Sciatic nerve (tissue), 2 donors: ENCODE results near the gene SMPDL3A. TPM values are rescaled to one million over a fixed set of nuclear protein-coding genes. Genes with fewer than 3 reads are reported as not detected.
A peak's percentile ranks its signal among the peaks of the same experiment; 100 is the strongest.

ENCODE experiments used
- ATAC-seq: fragments of 200-7000 bp; cut with Tn5 transposase; one replicate; pipeline ENCODE4 v1.9.1; 2020; ENCODE audit warnings: mild to moderate bottlenecking, moderate library complexity
- DNase-seq: peaks from one replicate; pipeline ENCODE4 v3.0.0-alpha.2; 2020; ENCODE audit warnings: low spot score
- intact Hi-C: fragments of 100-400 bp; cut with DNase I; formaldehyde crosslinking; loops from one replicate; pipeline ENCODE4 v1.14.2; 2022
- total RNA-seq: library from RNA; stranded (reverse); fragmentation: NEBNext Ultra II Directional; extraction: Animal tissue kit (Norgen Biotek cat#: 25700); gene quantifications from one replicate; pipeline ENCODE4 v1.2.1, GENCODE V29; 2021
- donor health status: DM: no; HTN: no; CAD: no.
- donor health status: DM: no; HTN: no; CAD: no.

The SMPDL3A gene
- total RNA-seq, 1 donor from 2014 or later, result 9.3 TPM

- ATAC-seq, result no peak
- intact Hi-C loops, result no loop called here
These were observed 18.0 kb upstream of the SMPDL3A start for GRCh38 chr6:122770835-122771601.

GRCh38 chr6:122772724-122773415 lies 16.2 kb upstream of the SMPDL3A start:
- intact Hi-C loops, result no loop called here
- ATAC-seq (no peak), DNase-seq (no peak)

More at GRCh38 chr6:122770835-122771601, 18.0 kb upstream of the SMPDL3A start:
- DNase-seq, result no peak

GRCh38 chr6:122775975-122776374 lies 13.1 kb upstream of the SMPDL3A start:
- intact Hi-C loops, result no loop called here
- no peak for ATAC-seq
- no peak for DNase-seq

- ATAC-seq (no peak), DNase-seq (no peak)
- intact Hi-C loops, result no loop called here
These were observed 10.8 kb upstream of the SMPDL3A start for GRCh38 chr6:122778302-122778701.

- ATAC-seq (no peak), DNase-seq (no peak)
- intact Hi-C loops, result no loop called here
These were observed 9.9 kb upstream of the SMPDL3A start for GRCh38 chr6:122778985-122779661.

GRCh38 chr6:122779667-122780066 lies 9.4 kb upstream of the SMPDL3A start, which contains the start of gene FABP7:
TSS of gene FABP7 (plus strand) at chr6:122779716. CDS start at chr6:122779795, 79 bp downstream.
- intact Hi-C loops, result loop anchor here (5.0 kb wide), 1 partner anchor 347 kb away; no protein-coding TSS in a partner anchor
- DNase-seq (no peak), ATAC-seq (no peak)

- intact Hi-C loops, result loop anchor here (5.0 kb wide), 1 partner anchor 348 kb away; no protein-coding TSS in a partner anchor
- ATAC-seq (no peak), DNase-seq (no peak)
These were observed 8.9 kb upstream of the SMPDL3A start for GRCh38 chr6:122780114-122780513.

- no peak for DNase-seq
- intact Hi-C loops, result loop anchor here (5.0 kb wide), 1 partner anchor 349 kb away; no protein-coding TSS in a partner anchor
- no peak for ATAC-seq
These were observed 7.3 kb upstream of the SMPDL3A start for GRCh38 chr6:122781716-122782115.

- DNase-seq (no peak), ATAC-seq (no peak)
- intact Hi-C loops, result loop anchor here (5.0 kb wide), 1 partner anchor 351 kb away; no protein-coding TSS in a partner anchor
These were observed 5.7 kb upstream of the SMPDL3A start for GRCh38 chr6:122783401-122783800.

- DNase-seq (no peak), ATAC-seq (no peak)
- intact Hi-C loops, result no loop called here
These were observed 3.2 kb upstream of the SMPDL3A start for GRCh38 chr6:122785891-122786290.

- DNase-seq (no peak), ATAC-seq (no peak)
- intact Hi-C loops, result no loop called here
These were observed 1.3 kb upstream of the SMPDL3A start for GRCh38 chr6:122787721-122788120.

- DNase-seq (no peak), ATAC-seq (no peak)
These were observed 850 bp upstream of the SMPDL3A start for GRCh38 chr6:122788208-122788607.

GRCh38 chr6:122788663-122789181 lies 336 bp upstream of the SMPDL3A start:
- intact Hi-C loops, result no loop called here
- DNase-seq (no peak), ATAC-seq (no peak)

More at GRCh38 chr6:122788208-122788607, 850 bp upstream of the SMPDL3A start:
- intact Hi-C loops, result no loop called here

GRCh38 chr6:122790028-122790422 lies 967 bp downstream of the SMPDL3A start:
- ATAC-seq (no peak), DNase-seq (peak; percentile 61)
- intact Hi-C loops, result no loop called here

GRCh38 chr6:122790423-122791309 lies 1.6 kb downstream of the SMPDL3A start:
- peak; percentile 76 for ATAC-seq
- no peak for DNase-seq
- intact Hi-C loops, result no loop called here

- ATAC-seq (no peak), DNase-seq (no peak)
- intact Hi-C loops, result no loop called here
These were observed 2.2 kb downstream of the SMPDL3A start for GRCh38 chr6:122791310-122791679.

- ATAC-seq, result no peak
- no peak for DNase-seq
- intact Hi-C loops, result no loop called here
These were observed 3.7 kb downstream of the SMPDL3A start for GRCh38 chr6:122792766-122793165.

GRCh38 chr6:122797537-122797936 lies 8.5 kb downstream of the SMPDL3A start:
- intact Hi-C loops, result no loop called here
- no peak for ATAC-seq
- no peak for DNase-seq
